Fibroblast of villous mesenchyme (primary cell): Measurements from ENCODE around the gene MGST1. TPM values are rescaled to one million over a fixed set of nuclear protein-coding genes. Genes with fewer than 3 reads are reported as not detected.

Source experiments
- DNase-seq: peaks from one replicate; pipeline ENCODE4 v3.0.0-alpha.2; 2010; ENCODE audit warnings: low read depth
- H3K4me3 ChIP-seq: 2 replicates; pipeline ENCODE4 v1.5.1; 2011; ENCODE audit warnings: low read depth, mild to moderate bottlenecking, low read length
- total RNA-seq: library from RNA; depleted of rRNA; stranded (reverse); fragments of >200 nt; gene quantifications from 2 replicates; pipeline ENCODE4 v1.2.3, GENCODE V29; 2012
- TF ChIP-seq, protein P1 (sequence below): IDR thresholded peaks from 2 replicates; pipeline ENCODE4 v1.5.1; 2012; ENCODE audit warnings: low read depth, mild to moderate bottlenecking, low read length; ENCODE audit not compliant: insufficient read depth

The MGST1 gene
- total RNA-seq, 1 donor, result 169 TPM

- DNase-seq, result no peak
- H3K4me3 ChIP-seq, result no peak overlapping the region
- TF ChIP-seq, protein P1, sequence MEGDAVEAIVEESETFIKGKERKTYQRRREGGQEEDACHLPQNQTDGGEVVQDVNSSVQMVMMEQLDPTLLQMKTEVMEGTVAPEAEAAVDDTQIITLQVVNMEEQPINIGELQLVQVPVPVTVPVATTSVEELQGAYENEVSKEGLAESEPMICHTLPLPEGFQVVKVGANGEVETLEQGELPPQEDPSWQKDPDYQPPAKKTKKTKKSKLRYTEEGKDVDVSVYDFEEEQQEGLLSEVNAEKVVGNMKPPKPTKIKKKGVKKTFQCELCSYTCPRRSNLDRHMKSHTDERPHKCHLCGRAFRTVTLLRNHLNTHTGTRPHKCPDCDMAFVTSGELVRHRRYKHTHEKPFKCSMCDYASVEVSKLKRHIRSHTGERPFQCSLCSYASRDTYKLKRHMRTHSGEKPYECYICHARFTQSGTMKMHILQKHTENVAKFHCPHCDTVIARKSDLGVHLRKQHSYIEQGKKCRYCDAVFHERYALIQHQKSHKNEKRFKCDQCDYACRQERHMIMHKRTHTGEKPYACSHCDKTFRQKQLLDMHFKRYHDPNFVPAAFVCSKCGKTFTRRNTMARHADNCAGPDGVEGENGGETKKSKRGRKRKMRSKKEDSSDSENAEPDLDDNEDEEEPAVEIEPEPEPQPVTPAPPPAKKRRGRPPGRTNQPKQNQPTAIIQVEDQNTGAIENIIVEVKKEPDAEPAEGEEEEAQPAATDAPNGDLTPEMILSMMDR, result no peak
Observed at GRCh38 chr12:16310934-16311333, 36.5 kb upstream of the MGST1 start.

DNA sequence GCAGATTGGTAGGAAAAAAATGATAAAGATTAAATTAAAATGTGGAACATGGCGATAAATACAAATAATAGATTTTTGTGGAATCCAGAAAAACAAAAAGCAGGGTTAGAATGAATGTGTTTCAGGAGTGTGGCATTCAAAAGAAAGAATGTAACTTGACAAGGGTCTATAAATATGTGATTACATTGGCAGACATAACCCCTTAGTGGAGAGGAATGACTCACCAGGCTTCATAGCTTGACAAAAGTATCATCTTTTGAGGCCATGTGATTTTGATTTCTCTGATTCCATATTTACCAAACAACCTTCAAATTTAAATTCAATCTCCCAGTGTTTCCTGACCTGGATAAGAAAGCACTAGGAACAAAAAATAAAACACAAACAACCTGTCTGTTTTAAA is 24.4 kb upstream of the MGST1 start:
- H3K4me3 ChIP-seq, result no peak overlapping the region
- TF ChIP-seq, protein P1, result no peak
- DNase-seq, result no peak

DNA sequence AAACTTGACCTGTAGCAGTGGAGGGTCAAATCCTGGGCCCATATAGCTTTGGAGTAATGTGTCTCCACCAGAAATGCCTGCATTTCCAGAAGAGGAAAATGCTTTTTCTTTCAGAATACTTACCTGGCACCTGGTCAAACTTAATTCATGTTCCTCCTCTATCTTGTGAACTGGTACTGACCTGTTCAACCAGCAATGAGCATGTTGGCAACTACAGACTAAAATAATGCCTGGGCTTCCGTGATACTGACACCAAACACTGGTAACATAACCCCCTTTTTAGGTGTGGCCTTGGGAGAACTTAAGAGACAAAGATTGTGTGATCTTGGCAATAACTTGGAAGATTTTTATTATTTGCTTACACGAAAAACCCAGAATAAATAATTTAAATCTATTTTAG is 23.8 kb upstream of the MGST1 start:
- TF ChIP-seq, protein P1, result no peak
- no peak for DNase-seq
- H3K4me3 ChIP-seq, result no peak overlapping the region

DNA sequence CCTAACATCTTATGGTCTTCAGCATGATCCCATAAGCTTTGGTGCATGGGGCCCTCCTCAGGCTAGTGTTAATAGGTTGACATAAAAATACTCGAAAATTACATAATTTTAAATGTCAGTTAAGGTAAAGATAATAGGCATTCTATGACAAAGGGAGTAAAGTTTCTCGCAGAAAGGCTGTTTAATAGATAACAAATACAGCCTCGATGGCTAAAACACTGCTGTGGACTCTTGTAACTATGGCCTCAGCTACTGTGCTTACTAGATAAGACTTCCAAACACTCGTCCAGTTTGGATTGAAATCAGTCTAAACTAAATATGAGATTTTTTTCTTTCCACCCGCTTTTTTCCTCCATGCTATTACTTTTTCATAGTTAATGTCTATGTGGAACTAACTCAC is 23.2 kb upstream of the MGST1 start:
- H3K4me3 ChIP-seq, result no peak overlapping the region
- TF ChIP-seq, protein P1, result no peak
- no peak for DNase-seq

DNA sequence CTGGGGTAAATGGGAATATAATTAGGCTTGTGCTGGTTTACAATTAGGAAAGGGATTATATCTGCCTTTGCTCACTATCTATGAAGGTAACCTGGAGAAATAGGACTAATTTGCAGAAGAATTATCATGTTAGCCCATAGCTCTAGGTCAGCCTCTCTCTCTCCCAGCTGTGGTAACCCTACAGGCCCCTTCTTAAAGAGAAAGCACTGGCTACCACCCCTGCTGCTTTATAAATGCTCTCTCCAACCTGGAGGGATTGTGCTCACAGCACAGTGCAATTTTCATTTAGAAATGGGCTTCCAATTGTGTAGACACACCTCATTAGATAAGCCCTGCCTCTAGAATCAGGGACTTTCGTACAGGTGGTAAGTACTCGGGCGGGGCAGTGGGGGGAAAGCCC is 22.7 kb upstream of the MGST1 start:
- no peak overlapping the region for H3K4me3 ChIP-seq
- TF ChIP-seq, protein P1, result no peak
- no peak for DNase-seq

GRCh38 chr12:16325426-16325825 is 22.0 kb upstream of the MGST1 start:
- TF ChIP-seq, protein P1, result no peak
- DNase-seq, result no peak
- no peak overlapping the region for H3K4me3 ChIP-seq

DNA sequence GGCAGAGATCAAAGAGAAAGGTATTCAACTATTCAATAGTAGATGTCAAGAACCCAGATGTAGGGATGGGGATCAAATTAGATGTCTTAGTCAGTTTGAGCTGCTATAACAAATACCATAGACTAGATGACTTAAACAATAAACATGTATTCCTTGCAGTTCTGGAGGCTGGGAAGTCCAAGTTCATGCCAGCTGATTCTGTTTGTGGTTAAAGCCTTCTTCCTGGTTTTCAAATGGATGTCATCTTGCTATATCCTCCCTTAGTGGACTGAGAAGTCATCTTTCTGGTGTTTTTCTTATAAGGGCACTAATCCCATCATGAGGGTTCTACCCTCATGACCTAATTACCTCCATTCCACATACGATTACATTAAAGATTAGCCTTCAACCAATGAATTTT is 19.5 kb upstream of the MGST1 start:
- no peak overlapping the region for H3K4me3 ChIP-seq
- TF ChIP-seq, protein P1, result no peak
- no peak for DNase-seq
